Esophagus squamous epithelium (tissue), 5 donors: ENCODE data around the gene C2orf92. TPM values are rescaled to one million over a fixed set of nuclear protein-coding genes. Genes with fewer than 3 reads are reported as not detected.

ENCODE experiments used
- DNase-seq: peaks from one replicate; lab custom pipeline; 2025; lab: John Stamatoyannopoulos, UW
- H3K27ac ChIP-seq, 4 donors: fragments of 200-600 bp; sonication (generic); one replicate each; pipeline ENCODE4 v1.5.1; 2016 to 2019; ENCODE audit warnings: mild to moderate bottlenecking in 1 of 4
- H3K27me3 ChIP-seq, 4 donors: fragments of 200-600 bp; sonication (generic); 1 replicate in 3 of 4; 2 replicates in 1 of 4; pipeline versions ENCODE4 v1.5.1 to v1.6.0; 2017 to 2021; ENCODE audit warnings: antibody characterized with exemption in 1 of 4
- H3K36me3 ChIP-seq, 3 donors: fragments of 200-600 bp; sonication (generic); one replicate each; pipeline ENCODE4 v1.5.1; 2016 to 2019
- H3K4me1 ChIP-seq, 3 donors: fragments of 200-600 bp; sonication (generic); one replicate each; pipeline ENCODE4 v1.5.1; 2017 to 2019
- H3K4me3 ChIP-seq, 4 donors: fragments of 200-600 bp; sonication (generic); 1 replicate in 3 of 4; 2 replicates in 1 of 4; pipeline ENCODE4 v1.5.1; 2016 to 2019; ENCODE audit warnings: mild to moderate bottlenecking in 2 of 4, moderate library complexity in 1 of 4
- H3K9me3 ChIP-seq, 3 donors: fragments of 200-600 bp; sonication (generic); one replicate each; pipeline ENCODE4 v1.5.1; 2016 to 2019
- CTCF ChIP-seq, 6 experiments: fragments of 450-650 bp in 4 of 6; fragments of 200-600 bp in 2 of 6; sonication (generic) in 2 of 6; IDR thresholded peaks; one replicate each; pipeline ENCODE4 v1.5.1; 2016 to 2019; ENCODE audit warnings: antibody characterized with exemption in 6 of 6, mild to moderate bottlenecking in 4 of 6, moderate library complexity in 4 of 6
- POLR2A ChIP-seq, 4 donors: fragments of 450-650 bp; IDR thresholded peaks; one replicate each; pipeline ENCODE4 v1.6.1; 2017; ENCODE audit warnings: antibody characterized with exemption in 4 of 4, mild to moderate bottlenecking in 4 of 4, moderate library complexity in 3 of 4
- WGBS, 2 donors: methylation state at CpG; one replicate each; pipeline ENCODE4 v1.1.5; 2018; 5-methylcytosine and 5-hydroxymethylcytosine counted together
- intact Hi-C: fragments of 100-400 bp; cut with DNase I; formaldehyde crosslinking; loops from one replicate; pipeline ENCODE4 v1.15.0; 2022
- total RNA-seq, 4 donors: library from RNA; depleted of rRNA; stranded (reverse); fragments of >200 nt; gene quantifications; one replicate each; pipeline ENCODE4 v1.1.0, GENCODE V29; 2016
- donor health status: DM: yes; HTN: yes; CAD: no.

C2orf92 gene
- total RNA-seq, 4 donors from 2014 or later: 2.5 to 12.8 (median 2.5) TPM; not detected in 1

- H3K4me3 ChIP-seq: no peak overlapping the region
- H3K4me1 ChIP-seq: peaks cover 0 to 5% (median 0%) of the 10 kb centered on the region in 3 donors
- H3K36me3 ChIP-seq: no peaks in the 10 kb centered on the region
- H3K27ac ChIP-seq: no peak overlapping the region
- TF ChIP-seq CTCF (IDR thresholded peaks at IDR 0.05) (no peak), POLR2A (IDR thresholded peaks at IDR 0.05) (no peak)
- 64 to 90% methylated on average over 5 to 6 of the region's 13 CpGs for WGBS, 2 donors
- H3K9me3 ChIP-seq: no peaks in the 10 kb centered on the region
- DNase-seq: no peak
- no peaks in the 10 kb centered on the region for H3K27me3 ChIP-seq
- intact Hi-C loops: loop anchor here (10.0 kb wide), 1 partner anchor 684 kb away; no protein-coding TSS in a partner anchor
These were observed 31.7 kb downstream of the C2orf92 start for GRCh38 chr2:97701186-97701585.

GRCh38 chr2:97701851-97702465 is 32.4 kb downstream of the C2orf92 start:
- Histone ChIP-seq H3K4me1 (peaks cover 0 to 2% (median 0%) of the 10 kb centered on the region in 3 donors), H3K4me3 (no peak overlapping the region), H3K9me3 (no peaks in the 10 kb centered on the region), H3K36me3 (no peaks in the 10 kb centered on the region), H3K27ac (no peak overlapping the region), H3K27me3 (no peaks in the 10 kb centered on the region)
- DNase-seq: no peak
- intact Hi-C loops: loop anchor here (10.0 kb wide), 1 partner anchor 683 kb away; no protein-coding TSS in a partner anchor
- no peak for TF ChIP-seq POLR2A (IDR thresholded peaks at IDR 0.05)
- no peak for TF ChIP-seq CTCF (IDR thresholded peaks at IDR 0.05)
- WGBS, 2 donors: 82 to 94% methylated on average over 5 to 6 of the region's 6 CpGs

- no peaks in the 10 kb centered on the region for H3K4me1 ChIP-seq
- no peaks in the 10 kb centered on the region for H3K9me3 ChIP-seq
- H3K27me3 ChIP-seq: peaks cover 0 to 9% (median 0%) of the 10 kb centered on the region in 4 donors
- H3K36me3 ChIP-seq: no peaks in the 10 kb centered on the region
- no peak overlapping the region for H3K27ac ChIP-seq
- intact Hi-C loops: loop anchor here (10.0 kb wide), 1 partner anchor 682 kb away; no protein-coding TSS in a partner anchor
- no peak for DNase-seq
- H3K4me3 ChIP-seq: no peak overlapping the region
- TF ChIP-seq POLR2A (IDR thresholded peaks at IDR 0.05) (no peak), CTCF (IDR thresholded peaks at IDR 0.05) (no peak)
- 87 to 91% methylated on average over 19 of the region's 19 CpGs for WGBS, 2 donors
These were observed 33.4 kb downstream of the C2orf92 start for GRCh38 chr2:97702731-97703470.

GRCh38 chr2:97703741-97704140 is 34.2 kb downstream of the C2orf92 start:
- Histone ChIP-seq H3K4me1 (no peaks in the 10 kb centered on the region), H3K36me3 (no peaks in the 10 kb centered on the region), H3K4me3 (no peak overlapping the region), H3K27ac (no peak overlapping the region), H3K27me3 (peaks cover 0 to 11% (median 0%) of the 10 kb centered on the region in 4 donors), H3K9me3 (no peaks in the 10 kb centered on the region)
- intact Hi-C loops: loop anchor here (10.0 kb wide), 1 partner anchor 681 kb away; no protein-coding TSS in a partner anchor
- TF ChIP-seq POLR2A (IDR thresholded peaks at IDR 0.05): no peak
- TF ChIP-seq CTCF (IDR thresholded peaks at IDR 0.05): no peak
- 66 to 73% methylated on average over 3 of the region's 3 CpGs for WGBS, 2 donors
- no peak for DNase-seq

GRCh38 chr2:97704989-97705388 is 35.5 kb downstream of the C2orf92 start:
- Histone ChIP-seq H3K9me3 (no peaks in the 10 kb centered on the region), H3K4me3 (no peak overlapping the region), H3K4me1 (no peaks in the 10 kb centered on the region), H3K27ac (no peak overlapping the region), H3K36me3 (no peaks in the 10 kb centered on the region), H3K27me3 (peaks cover 0 to 13% (median 0%) of the 10 kb centered on the region in 4 donors)
- WGBS, 2 donors: 80 to 85% methylated on average over 5 of the region's 5 CpGs
- no peak for TF ChIP-seq POLR2A (IDR thresholded peaks at IDR 0.05)
- TF ChIP-seq CTCF (IDR thresholded peaks at IDR 0.05): no peak
- DNase-seq: no peak
- intact Hi-C loops: loop anchor here (10.0 kb wide), 1 partner anchor 680 kb away; no protein-coding TSS in a partner anchor
